HTERT RPE-1 (cell line): ENCODE results near the gene CXorf58.

Experiments
- in situ Hi-C: fragments of 300-500 bp; cut with MboI; formaldehyde crosslinking; loops from 4 replicates; pipeline ENCODE4 v1.14.3; 2020; ENCODE audit warnings: low sequenced_read_pairs

Gene CXorf58

GRCh38 chrX:23900220-23900797 is 7.5 kb upstream of the CXorf58 start:
- in situ Hi-C loops: no loop called here

GRCh38 chrX:23901060-23901459 is 6.7 kb upstream of the CXorf58 start:
- in situ Hi-C loops: no loop called here

- in situ Hi-C loops: no loop called here
Measured at GRCh38 chrX:23901805-23902204, 6.0 kb upstream of the CXorf58 start.

GRCh38 chrX:23902419-23902818 is 5.4 kb upstream of the CXorf58 start:
- in situ Hi-C loops: no loop called here

- in situ Hi-C loops: no loop called here
Measured at GRCh38 chrX:23904096-23904495, 3.7 kb upstream of the CXorf58 start.

GRCh38 chrX:23907111-23907497 is 702 bp upstream of the CXorf58 start:
- in situ Hi-C loops: no loop called here

GRCh38 chrX:23908219-23909004 is 606 bp downstream of the CXorf58 start:
- in situ Hi-C loops: no loop called here

- in situ Hi-C loops: no loop called here
Measured at GRCh38 chrX:23911126-23911835, 3.5 kb downstream of the CXorf58 start.

- in situ Hi-C loops: no loop called here
Measured at GRCh38 chrX:23919148-23919547, 11.3 kb downstream of the CXorf58 start.

GRCh38 chrX:23919706-23920320 is 12.0 kb downstream of the CXorf58 start:
- in situ Hi-C loops: no loop called here

GRCh38 chrX:23926015-23926414 is 18.2 kb downstream of the CXorf58 start:
- in situ Hi-C loops: no loop called here

GRCh38 chrX:23930894-23931604 is 23.2 kb downstream of the CXorf58 start:
- in situ Hi-C loops: no loop called here

- in situ Hi-C loops: no loop called here
Measured at GRCh38 chrX:23932046-23932445, 24.2 kb downstream of the CXorf58 start.

GRCh38 chrX:23935106-23935505 is 27.3 kb downstream of the CXorf58 start:
- in situ Hi-C loops: no loop called here

GRCh38 chrX:23936180-23936579 is 28.4 kb downstream of the CXorf58 start:
- in situ Hi-C loops: no loop called here

GRCh38 chrX:23937100-23937499 is 29.3 kb downstream of the CXorf58 start:
- in situ Hi-C loops: no loop called here

- in situ Hi-C loops: no loop called here
Measured at GRCh38 chrX:23938690-23939089, 30.9 kb downstream of the CXorf58 start.

GRCh38 chrX:23939203-23939602 is 31.4 kb downstream of the CXorf58 start:
- in situ Hi-C loops: no loop called here

GRCh38 chrX:23944234-23944633 is 36.4 kb downstream of the CXorf58 start:
- in situ Hi-C loops: no loop called here

GRCh38 chrX:23945206-23945605 is 37.4 kb downstream of the CXorf58 start:
- in situ Hi-C loops: no loop called here

GRCh38 chrX:23952391-23952790 is 44.6 kb downstream of the CXorf58 start:
- in situ Hi-C loops: no loop called here
